ENCODE results near the gene RBPJ. TPM values are rescaled to one million over a fixed set of nuclear protein-coding genes. Genes with fewer than 3 reads are reported as not detected.

The RBPJ gene
- total RNA-seq, 1 experiment from 2014 or later = 33.7 TPM

- ChIA-PET POLR2A (no interaction called here), CTCF (interaction anchor here (0.5 kb wide), 1 partner anchor 25 kb away, joined by 3 read pairs; no protein-coding TSS in a partner anchor)
- H3K4me1 ChIP-seq (ENCODE audit: control insufficient read depth, insufficient read depth, low read length) = no peaks in the 10 kb centered on the region
- in situ Hi-C loops (cut with HindIII; ENCODE audit: low pct_unique_long_range_greater_than_20kb, low sequenced_read_pairs) = no loop called here
- H3K9me3 ChIP-seq (ENCODE audit: control insufficient read depth, insufficient read depth, low read depth, low read length) = no peaks in the 10 kb centered on the region
- no peak overlapping the region for H3K4me3 ChIP-seq (ENCODE audit: low read depth in 2 of 2, low read length in 2 of 2)
- H3K36me3 ChIP-seq (ENCODE audit: control insufficient read depth, insufficient read depth, low read length) = no peaks in the 10 kb centered on the region
- DNase-seq (ENCODE audit: low read depth, low spot score) (no peak), ATAC-seq (no peak)
- intact Hi-C loops (cut with micrococcal nuclease; ENCODE audit: unreplicated experiment) = no loop called here
- no TSS peak for BruUV-seq (replicated peaks)
- TF ChIP-seq POLR2AphosphoS5 (IDR thresholded peaks at IDR 0.05; ENCODE audit: low read depth, low read length) (no peak), REST (IDR thresholded peaks at IDR 0.05; ENCODE audit: insufficient read depth in 1 of 2, low read depth in 2 of 2, low read length in 1 of 2) (no peak), CTCF (IDR thresholded peaks at IDR 0.05) (no peak), TCF7L2 (IDR thresholded peaks at IDR 0.05; ENCODE audit: low read depth, low read length) (no peak), SIN3A (IDR thresholded peaks at IDR 0.05; ENCODE audit: borderline replicate concordance, insufficient read depth, low read depth, low read length) (no peak)
- H3K27me3 ChIP-seq (ENCODE audit: control insufficient read depth, insufficient read depth, low read length) = no peaks in the 10 kb centered on the region
- H3K27ac ChIP-seq (ENCODE audit: low read length) = no peak overlapping the region
These were observed 59.0 kb downstream of the RBPJ start for GRCh38 chr4:26379837-26380236.

- H3K4me1 ChIP-seq (ENCODE audit: control insufficient read depth, insufficient read depth, low read length) = no peaks in the 10 kb centered on the region
- H3K4me3 ChIP-seq (ENCODE audit: low read depth in 2 of 2, low read length in 2 of 2) = no peak overlapping the region
- intact Hi-C loops (cut with micrococcal nuclease; ENCODE audit: unreplicated experiment) = no loop called here
- H3K36me3 ChIP-seq (ENCODE audit: control insufficient read depth, insufficient read depth, low read length) = no peaks in the 10 kb centered on the region
- ATAC-seq = no peak
- TF ChIP-seq REST (IDR thresholded peaks at IDR 0.05; ENCODE audit: insufficient read depth in 1 of 2, low read depth in 2 of 2, low read length in 1 of 2) = no peak
- TF ChIP-seq SIN3A (IDR thresholded peaks at IDR 0.05; ENCODE audit: borderline replicate concordance, insufficient read depth, low read depth, low read length) = no peak
- TF ChIP-seq POLR2AphosphoS5 (IDR thresholded peaks at IDR 0.05; ENCODE audit: low read depth, low read length) = no peak
- TF ChIP-seq CTCF (IDR thresholded peaks at IDR 0.05) = no peak
- TF ChIP-seq TCF7L2 (IDR thresholded peaks at IDR 0.05; ENCODE audit: low read depth, low read length) = no peak
- ChIA-PET POLR2A (interaction anchor here (0.7 kb wide), 1 partner anchor 9 kb away, joined by 4 read pairs; no protein-coding TSS in a partner anchor), CTCF (no interaction called here)
- DNase-seq (ENCODE audit: low read depth, low spot score) = no peak
- no peaks in the 10 kb centered on the region for H3K9me3 ChIP-seq (ENCODE audit: control insufficient read depth, insufficient read depth, low read depth, low read length)
- in situ Hi-C loops (cut with HindIII; ENCODE audit: low pct_unique_long_range_greater_than_20kb, low sequenced_read_pairs) = no loop called here
- H3K27ac ChIP-seq (ENCODE audit: low read length) = no peak overlapping the region
- H3K27me3 ChIP-seq (ENCODE audit: control insufficient read depth, insufficient read depth, low read length) = no peaks in the 10 kb centered on the region
- no TSS peak for BruUV-seq (replicated peaks)
These were observed 59.9 kb downstream of the RBPJ start for GRCh38 chr4:26380740-26381139.

Data from Panc1 (cell line).